Measurements from ENCODE around the gene CCM2.
"Not testable (repeated sequence)": the region's sequence is repeated elsewhere in the genome, so short reads cannot be mapped to it uniquely, and the experiment has no call there.

CCM2 gene

DNA sequence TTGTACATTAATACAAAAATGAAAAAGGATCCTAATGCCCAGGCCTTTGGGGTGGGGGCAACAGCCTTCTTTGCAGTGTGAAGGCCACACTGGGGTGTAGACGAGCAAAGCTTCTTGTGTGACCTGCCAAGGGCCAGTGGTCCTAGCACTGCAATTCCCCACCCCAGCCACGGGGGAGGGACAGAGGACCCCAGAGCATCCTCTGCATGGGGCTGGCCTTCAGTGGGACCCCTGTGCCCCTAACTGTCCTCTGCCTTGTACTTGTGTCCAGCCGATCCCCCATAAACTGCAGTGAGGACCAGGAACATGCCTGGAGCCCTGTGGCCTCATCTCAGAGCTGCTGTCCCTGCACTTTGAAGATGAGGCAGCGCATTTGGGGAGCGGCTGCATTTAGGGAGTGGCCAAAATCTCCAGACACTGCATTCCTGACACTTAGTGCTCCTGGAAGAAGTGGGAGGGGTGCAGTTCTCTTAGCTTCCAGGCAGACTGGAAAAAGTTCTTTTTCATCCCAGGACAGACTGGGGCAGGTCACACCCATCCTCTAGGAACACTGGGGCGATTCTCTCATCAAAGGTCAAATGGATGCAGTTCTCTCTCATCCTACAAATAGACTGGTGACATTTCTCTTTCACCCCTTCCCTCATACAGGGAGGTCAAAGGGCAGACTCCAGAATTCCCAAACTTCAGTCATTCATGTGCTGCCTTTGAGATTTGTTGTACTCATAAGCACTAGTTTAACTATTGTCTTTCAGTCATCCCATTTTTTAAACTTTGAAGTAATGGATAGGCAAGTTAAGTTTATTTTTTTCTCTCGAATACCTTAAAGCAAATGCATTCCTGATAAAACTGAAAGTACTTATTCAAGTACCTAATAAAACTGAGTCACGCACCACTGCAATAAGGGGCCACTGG is 20.3 kb upstream of the CCM2 start:
- DNase-seq (ENCODE audit: insufficient read length, low spot score): no peak
- FAIRE-seq: no peak

DNA sequence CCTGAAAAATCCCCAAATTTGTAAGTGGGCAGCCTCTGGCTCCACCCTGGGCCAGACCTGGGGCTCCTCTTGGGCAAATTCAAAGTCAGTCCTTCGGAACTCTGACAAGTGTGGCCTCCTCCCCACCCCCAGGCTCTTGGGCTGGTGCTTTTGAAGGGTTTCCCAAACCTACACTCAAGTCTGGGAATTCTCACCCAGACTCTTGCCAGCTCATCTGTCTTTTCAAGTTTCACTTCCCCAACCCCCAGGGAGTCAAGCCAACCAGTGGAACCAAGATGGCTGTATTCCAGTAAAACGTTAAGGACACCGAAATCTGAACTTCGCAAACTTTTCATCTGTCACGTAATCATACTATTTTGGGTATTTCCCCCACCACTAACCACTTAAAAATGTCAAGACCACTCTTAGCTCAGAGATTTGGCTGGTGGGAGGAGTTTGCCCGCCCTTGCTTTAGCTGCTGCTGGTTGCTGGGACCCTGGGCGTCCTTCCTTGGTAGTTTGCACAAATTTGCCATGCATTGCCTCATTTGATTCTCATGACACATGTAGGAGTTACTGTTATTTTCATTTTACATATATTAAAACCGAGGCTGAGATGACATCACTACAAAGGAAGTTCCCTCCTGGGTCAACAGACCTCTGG is 19.5 kb upstream of the CCM2 start:
- FAIRE-seq: no peak
- DNase-seq (ENCODE audit: insufficient read length, low spot score): no peak

DNA sequence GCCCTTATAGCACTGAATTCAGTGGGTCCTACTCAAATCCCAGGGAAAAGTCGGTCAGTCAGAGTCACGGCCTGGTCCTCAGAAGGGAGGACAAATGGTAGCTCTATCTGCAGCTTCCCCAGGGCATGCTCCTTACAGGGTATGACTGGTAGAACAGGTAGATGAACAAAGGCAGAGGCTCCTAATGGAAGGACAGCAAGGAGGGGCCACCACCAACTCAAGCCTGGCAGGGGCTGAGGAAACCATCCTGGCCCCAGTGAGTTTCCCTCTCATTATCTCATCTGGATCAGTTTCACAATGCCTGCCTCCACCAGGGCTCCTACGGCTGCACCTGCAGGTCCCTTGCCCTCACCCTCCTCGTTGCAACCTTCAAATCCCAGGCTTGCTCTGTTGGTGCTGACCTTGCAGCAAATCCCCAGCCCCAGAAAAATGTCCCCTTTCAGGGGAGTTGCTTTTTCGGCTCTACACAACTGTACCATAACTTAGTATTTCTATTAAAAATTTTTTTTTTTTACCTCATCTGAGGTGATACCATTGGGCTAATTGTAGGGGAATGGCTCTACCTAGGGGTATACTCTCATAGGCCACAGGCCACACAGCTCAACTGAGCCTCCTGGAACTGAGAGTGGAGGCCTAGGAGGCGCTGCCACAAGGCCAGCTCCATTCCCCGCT is 18.8 kb upstream of the CCM2 start:
- DNase-seq (ENCODE audit: insufficient read length, low spot score): no peak
- FAIRE-seq: no peak

DNA sequence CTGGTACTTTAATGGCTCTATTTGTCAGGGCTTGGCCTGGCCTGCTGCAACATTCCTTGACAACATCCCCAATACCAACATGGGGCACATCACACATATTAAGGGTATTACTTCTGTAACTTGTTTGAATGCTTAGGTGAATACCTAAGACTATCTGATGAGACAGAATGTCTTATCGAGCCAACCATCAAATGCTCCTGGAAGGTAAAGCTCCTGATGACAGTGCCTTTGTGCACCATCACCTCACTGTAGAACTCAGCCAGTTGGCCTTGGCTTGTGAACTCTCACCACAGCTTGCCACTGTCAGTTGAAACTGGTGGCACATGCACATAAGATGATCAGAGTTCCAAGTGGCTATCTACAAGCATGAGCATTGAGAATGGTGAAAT is 17.5 kb upstream of the CCM2 start:
- DNase-seq (ENCODE audit: insufficient read length, low spot score) (no peak), FAIRE-seq (no peak)

DNA sequence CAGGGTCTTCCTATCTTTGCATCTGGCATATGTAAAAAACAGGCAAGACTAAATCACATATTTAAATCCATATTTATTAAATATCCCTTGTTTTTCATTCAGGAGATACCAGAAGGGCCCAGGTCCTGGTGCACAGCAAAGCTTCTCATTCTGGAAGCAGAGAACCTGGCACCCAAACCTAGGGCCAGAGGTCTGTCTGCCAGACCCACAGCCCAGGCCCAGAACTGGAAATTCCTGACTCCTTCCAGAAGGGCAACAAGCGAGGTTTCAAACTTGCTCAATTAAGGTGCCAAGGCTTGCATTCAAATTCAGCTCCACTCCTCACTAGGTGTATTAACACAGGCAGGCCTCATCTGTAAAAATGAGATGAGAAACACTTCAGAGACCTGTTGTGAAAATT is 17.0 kb upstream of the CCM2 start:
- no peak for FAIRE-seq
- no peak for DNase-seq (ENCODE audit: insufficient read length, low spot score)

DNA sequence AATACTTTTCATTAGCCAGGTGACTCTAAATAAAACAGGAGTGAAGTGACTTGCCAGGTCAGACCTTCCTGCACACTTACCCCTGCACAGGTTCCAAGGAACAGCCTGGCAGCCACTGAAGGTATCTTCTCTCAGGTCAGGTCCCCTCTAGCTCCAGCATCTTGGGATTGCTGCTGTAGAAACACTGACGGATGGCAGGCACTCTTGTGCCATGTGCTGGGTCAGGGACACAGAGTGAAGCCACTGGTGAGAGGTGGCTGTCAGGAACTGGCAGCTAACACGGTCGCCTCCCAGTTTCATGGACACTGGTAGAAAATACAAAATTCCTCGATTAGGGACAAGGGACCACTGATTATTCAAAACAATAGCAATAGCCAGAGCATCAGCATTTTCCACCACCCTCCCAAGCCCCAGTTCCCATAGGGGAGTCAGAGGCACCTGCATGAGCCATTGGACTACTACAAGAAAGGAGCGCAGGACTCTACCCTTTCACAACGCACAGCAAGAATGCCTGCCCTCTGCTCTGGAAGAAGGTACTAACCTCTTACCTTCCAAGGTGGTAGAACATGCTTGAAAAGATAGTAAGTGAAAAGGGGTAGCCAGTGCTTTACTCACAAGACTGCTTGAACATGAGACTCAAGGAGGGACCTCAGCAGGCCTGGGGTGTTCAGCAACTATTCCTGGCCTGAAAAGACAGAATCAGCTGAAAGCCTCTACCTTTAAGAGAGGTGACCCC is 16.1 kb upstream of the CCM2 start:
- FAIRE-seq: no peak
- DNase-seq (ENCODE audit: insufficient read length, low spot score): no peak

DNA sequence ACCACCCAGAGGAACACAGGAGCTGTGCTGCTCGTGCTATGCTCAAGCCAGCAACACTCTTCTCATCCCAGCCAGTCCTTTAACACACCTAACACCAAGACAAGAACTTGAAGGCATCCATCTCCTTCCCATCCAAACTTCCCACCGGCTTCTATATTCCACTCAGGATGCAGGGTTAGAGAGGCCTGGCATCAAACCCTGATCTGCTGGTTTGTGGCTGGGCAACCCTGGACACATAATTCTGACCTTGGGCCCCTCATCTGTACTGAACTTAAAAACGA is 15.6 kb upstream of the CCM2 start:
- DNase-seq (ENCODE audit: insufficient read length, low spot score) (no peak), FAIRE-seq (no peak)

DNA sequence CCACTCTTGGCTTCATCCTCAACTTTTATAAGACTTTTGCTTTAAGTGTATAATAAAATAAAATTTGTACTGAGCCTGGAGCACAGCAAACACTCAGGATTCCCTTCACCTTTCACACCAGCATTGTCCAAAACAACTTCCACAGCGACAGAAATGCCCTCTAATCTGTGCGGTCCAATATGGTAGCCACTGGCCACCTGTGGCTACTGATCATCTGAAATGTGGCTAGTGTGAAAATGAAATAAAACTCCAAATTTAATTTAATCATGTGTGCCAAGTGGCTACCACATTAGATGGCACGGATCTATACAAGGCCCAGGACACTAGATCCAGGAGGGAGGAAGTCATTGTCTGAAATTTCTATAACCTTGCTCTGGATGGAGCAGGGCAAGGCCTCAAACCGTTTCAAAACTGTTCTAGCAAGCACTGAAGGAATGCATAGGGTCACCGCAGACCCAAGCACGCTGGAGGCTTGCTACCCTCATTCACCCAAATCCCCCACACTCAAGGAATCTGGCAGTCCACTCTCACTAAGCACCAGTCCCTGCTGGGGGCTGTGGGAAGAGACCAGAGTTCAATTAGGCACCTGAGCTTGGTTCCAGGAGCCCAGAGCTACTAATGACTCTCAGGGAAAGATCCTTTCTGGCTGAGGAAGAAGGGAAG is 14.8 kb upstream of the CCM2 start:
- no peak for DNase-seq (ENCODE audit: insufficient read length, low spot score)
- no peak for FAIRE-seq

DNA sequence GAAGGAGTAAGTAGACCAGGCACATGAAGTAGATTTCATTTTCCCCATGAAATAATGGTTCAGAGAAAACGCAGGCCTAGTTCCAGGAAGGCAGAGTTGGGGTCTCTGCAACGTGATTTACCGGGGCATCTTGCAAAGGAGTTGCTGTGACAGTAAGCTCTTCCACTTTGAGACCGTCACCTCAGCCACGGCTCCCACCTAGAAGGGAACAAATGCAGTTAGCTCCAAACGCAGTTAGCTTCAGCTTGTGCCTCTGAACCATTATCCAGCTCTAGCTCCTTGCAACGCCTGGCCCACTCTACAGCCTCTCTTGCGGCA is 14.1 kb upstream of the CCM2 start:
- FAIRE-seq (no peak), DNase-seq (ENCODE audit: insufficient read length, low spot score) (no peak)

DNA sequence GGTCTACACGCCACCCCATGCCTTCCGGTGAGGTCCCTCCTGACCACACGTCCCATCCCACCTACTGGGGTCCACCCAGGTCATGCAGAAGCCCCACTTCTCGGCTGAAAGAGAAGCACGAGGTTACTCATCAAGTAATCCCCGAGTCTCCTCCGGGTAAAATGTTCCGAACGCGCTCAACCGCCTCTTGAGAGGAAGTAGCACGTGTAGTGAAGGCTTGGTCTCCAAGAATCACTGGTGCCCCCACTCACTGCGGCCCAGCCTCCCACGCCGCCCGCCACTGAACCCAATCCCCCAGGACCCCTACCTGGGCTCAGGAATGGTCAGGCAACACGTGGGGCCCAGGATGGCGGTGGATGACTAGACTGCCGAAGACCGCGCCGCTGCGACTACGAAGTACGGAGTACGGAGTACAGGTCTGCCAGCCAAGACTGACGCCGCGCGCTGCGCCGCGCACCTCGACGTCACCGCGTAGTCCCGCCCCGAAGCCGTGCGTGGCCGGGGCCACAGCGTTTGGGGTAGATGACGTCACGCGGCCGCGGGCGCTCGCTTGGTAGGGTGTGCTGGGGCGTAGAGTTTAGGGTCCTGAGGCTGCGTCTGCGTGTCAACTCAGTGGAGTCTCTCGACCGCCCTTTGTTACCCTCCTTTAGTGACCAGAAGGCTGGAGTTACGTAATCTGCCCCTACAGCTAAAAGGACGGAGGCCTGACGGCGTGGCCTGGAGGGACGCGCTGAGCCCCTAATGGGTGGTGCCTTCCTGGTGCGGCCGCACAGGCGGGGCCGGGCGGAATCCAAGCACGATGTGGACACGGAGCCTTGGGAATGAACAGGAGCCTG is 13.6 kb upstream of the CCM2 start:
- DNase-seq (ENCODE audit: insufficient read length, low spot score) (peak; percentile 94), FAIRE-seq (peak; percentile 91)

DNA sequence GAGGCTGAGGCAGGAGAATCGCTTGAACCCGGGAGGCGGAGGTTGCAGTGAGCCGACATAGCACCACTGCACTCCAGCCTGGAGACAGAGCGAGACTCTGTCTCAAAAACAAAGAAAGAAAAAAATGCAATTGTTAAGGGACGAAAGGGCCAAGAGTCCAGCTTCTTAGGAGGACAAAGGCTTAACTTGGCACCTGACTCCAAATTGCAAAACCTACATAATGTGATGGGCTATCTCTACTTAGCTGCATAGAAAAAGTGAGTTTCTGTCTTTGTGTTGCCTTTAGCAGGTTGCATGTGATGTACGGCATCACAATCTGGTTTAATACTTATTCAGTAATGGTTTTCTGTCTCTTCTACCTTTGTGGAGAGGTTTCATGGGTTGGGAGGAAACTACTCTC is 12.5 kb upstream of the CCM2 start:
- FAIRE-seq: no peak

DNA sequence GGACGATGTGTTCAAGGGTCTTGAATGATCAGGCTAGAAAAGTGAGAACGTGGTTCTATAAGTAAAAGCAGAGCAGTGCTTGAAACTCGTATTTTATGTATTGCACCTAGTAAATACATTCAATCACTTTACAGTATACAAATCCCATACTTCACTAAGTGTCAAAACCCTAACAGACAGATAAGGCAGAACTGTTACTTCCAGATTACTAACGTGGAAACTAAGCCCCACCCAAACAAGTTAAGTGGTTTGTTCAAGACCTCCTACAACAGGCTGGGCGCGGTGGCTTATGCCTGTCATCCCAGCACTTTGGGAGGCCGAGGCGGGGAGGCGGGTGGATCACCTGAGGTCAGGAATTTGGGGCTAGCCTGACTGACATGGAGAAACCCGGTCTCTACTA is 12.0 kb upstream of the CCM2 start:
- FAIRE-seq (no peak), DNase-seq (ENCODE audit: insufficient read length, low spot score) (no peak)

More for the DNA sequence above, 12.5 kb upstream of the CCM2 start:
- no peak for DNase-seq (ENCODE audit: insufficient read length, low spot score)

DNA sequence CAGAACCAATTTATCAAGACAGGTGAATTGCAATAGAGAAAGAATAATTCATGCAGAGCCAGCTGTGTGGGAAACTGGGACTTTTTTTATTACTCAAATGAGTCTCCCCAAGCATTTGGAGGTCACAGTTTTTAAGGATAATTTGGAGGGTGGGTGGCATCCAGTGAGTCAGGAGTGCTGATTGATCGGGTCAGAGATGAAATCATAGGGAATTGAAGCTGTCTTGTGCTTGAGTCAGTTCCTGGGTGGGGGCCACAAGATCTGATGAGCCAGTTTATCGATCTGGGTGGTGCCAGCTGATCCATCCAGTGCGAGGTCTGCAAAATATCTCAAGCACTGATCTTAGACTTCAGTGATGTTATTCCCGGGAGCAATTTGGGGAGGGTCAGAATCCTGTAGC is 11.3 kb upstream of the CCM2 start:
- FAIRE-seq: no peak

DNA sequence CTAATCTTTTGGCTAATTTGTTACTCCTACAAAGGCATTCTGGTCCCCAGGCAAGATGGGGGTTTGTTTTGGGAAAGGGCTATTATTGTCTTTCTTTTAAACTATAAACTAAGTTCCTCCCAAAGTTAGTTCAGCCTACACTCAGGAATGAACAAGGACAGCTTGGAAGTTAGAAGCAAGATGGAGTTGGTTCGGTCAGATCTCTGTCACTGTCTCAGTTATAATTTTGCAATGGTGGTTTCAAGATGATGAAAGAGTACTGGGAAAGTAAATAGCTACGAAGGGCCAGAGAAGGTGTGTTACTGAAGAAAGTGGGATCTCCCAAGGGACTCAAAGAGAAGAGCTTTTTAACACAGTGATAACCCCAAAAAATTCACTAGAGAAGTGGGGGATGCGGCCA is 10.9 kb upstream of the CCM2 start:
- FAIRE-seq: no peak
- DNase-seq (ENCODE audit: insufficient read length, low spot score): no peak

More for the DNA sequence above, 11.3 kb upstream of the CCM2 start:
- DNase-seq (ENCODE audit: insufficient read length, low spot score): no peak

DNA sequence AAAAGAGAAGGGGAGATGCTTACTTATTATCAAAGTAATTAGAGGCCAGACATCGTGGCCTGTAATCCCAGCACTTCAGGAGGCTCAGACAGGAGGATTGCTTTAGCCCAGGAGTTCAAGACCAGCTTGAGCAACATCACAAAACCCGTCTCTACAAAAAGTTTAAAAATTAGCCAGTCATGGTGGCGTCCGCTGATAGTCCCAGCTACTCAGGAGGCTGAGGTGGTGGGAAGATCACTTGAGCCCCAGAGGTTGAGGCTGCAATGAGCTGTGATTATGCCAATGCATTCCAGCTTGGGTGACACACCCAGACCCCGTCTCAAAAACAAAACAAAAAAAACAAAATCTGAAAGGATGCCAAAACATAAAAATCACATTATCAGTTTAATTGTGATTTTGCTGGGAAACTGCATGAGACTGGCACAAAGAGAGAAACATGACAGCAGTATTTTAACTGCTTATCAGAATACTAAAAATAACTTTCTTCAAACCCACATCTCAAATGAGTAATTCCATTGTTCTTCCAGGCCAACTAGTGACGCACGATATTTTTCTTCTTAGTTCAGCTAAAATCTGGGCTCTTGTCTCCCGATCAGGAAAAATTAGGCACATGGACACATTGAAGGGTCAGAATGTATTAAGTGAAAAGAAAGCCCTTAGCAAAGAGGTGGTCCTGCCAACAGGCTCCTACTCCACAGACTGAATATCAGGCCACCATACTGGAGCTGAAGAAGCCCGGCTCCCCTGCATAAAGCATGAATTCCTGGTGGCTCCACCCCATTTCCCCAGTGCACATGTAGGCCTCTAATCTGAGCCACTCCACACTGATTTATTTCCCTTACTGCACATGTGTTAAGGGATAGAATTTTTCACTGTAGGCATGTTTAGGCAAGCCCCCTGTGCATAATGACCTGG is 9.6 kb upstream of the CCM2 start:
- no peak for DNase-seq (ENCODE audit: insufficient read length, low spot score)
- no peak for FAIRE-seq

DNA sequence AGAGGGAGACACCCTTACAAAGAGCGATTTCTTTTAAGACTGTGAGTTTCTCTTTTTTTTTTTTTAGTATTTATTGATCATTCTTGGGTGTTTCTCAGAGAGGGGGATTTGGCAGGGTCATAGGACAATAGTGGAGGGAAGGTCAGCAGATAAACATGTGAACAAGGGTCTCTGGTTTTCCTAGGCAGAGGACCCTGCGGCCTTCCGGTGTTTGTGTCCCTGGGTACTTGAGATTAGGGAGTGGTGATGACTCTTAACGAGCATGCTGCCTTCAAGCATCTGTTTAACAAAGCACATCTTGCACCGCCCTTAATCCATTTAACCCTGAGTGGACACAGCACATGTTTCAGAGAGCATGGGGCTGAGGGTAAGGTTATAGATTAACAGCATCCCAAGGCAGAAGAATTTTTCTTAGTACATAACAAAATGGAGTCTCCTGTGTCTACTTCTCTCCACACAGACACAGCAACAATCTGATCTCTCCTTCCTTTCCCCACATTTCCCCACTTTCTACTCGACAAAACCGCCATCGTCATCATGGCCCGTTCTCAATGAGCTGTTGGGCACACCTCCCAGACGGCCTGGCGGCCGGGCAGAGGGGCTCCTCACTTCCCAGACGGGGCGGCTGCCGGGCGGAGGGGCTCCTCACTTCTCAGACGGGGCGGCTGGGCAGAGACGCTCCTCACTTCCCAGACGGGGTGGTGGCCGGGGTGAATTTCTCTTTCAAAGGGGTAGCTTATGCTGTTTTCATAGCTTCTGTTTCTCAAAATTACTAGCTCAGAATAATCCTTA is 7.8 kb upstream of the CCM2 start:
- FAIRE-seq; DNase-seq (ENCODE audit: insufficient read length, low spot score): not testable (repeated sequence)

DNA sequence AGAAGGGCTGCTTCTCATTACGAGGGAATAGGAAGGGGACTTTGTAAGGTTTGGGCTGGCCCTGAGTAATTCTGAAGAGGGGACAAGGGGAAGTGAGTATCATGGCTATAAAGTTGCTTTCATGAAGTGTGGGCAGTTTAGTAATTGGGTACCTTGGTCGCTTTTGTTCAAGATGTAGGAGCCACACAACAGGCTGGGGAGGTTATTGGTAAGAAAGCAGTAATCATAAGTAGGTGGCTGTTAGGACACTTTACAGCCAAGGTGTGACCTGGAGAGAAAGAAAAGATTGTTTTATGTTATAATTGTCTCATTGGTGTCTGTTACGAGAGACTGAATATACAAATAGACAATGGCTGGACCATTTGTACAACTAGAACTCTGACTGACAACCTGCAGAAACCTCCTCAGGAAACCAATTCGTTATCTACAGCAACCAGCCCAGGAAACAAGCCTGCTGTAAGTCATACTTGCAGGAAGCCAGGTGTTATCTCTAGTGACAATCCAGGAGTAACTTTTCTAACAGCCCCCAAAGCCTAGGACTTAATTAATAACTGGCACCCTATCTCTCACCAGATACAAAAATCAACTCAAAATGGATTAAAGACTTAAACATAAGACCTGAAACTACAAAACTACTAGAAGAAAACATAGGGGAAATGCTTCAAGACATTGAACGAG is 5.0 kb upstream of the CCM2 start:
- FAIRE-seq (no peak), DNase-seq (ENCODE audit: insufficient read length, low spot score) (no peak)

Measured in HTR-8/SVneo (cell line).